GM12874 (cell line): ENCODE measurements around the gene MED15.

Experiments used
- TF ChIP-seq, protein P1 (sequence below): IDR thresholded peaks from 2 replicates; pipeline ENCODE4 v1.5.1; 2011; ENCODE audit warnings: low read depth, mild to moderate bottlenecking, control low read depth, low read length, moderate library complexity; ENCODE audit not compliant: insufficient read depth

The MED15 gene

DNA sequence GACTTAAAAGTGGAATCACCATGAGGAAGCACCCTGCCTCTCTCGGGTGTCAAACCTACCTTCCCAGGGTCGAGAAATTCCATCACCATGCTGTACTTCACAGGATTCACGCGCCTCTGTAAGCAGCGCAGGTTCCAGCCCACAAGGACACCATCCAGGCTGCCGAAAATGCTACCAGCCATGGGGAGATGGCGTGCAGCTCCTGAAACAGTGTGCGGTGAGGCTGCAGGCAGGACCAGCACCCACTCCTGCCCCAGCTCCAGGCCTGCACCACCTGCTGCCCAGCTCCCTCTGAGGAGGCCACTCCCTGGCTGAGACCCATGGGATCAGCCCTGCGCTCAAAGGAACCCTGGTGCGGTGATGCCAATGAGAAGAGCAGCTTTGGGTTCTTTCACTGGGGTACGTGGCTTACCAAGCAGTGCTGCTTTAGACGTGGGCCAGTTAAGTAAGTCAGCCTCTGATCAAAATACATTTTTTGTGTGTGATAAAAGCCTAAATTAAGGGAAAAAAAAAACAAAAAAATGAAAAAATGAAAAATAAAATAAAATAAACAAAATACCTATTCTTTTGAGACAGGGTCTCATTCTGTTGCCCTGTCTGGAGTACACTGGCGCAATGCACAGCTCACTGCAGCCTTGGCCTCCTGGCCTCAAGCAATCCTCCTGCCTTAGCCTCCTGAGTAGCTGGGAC, 115.4 kb downstream of the MED15 start:
- TF ChIP-seq, protein P1, sequence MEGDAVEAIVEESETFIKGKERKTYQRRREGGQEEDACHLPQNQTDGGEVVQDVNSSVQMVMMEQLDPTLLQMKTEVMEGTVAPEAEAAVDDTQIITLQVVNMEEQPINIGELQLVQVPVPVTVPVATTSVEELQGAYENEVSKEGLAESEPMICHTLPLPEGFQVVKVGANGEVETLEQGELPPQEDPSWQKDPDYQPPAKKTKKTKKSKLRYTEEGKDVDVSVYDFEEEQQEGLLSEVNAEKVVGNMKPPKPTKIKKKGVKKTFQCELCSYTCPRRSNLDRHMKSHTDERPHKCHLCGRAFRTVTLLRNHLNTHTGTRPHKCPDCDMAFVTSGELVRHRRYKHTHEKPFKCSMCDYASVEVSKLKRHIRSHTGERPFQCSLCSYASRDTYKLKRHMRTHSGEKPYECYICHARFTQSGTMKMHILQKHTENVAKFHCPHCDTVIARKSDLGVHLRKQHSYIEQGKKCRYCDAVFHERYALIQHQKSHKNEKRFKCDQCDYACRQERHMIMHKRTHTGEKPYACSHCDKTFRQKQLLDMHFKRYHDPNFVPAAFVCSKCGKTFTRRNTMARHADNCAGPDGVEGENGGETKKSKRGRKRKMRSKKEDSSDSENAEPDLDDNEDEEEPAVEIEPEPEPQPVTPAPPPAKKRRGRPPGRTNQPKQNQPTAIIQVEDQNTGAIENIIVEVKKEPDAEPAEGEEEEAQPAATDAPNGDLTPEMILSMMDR = no peak

DNA sequence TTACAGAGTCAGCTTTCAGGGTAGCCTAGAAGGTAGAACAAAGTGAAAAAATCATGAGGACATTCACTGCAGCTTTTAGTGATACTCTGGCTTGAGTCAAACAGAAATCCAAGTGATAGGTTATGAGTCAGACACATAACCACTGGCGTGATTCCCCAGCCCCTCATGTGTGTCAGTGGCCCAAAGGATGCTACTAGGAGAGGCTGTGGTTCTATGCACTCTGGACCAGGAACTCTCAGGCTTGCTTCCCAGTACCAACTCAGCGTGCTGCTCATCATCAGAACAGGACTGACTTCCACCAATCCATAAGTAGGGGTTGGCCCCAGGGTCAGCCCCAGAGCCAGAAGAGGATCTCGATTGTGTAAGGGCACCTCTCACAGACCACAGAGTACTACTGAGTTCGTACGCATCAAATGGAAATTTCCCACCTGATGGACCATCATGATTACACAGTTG, 116.8 kb downstream of the MED15 start:
- TF ChIP-seq, protein P1 = no peak

DNA sequence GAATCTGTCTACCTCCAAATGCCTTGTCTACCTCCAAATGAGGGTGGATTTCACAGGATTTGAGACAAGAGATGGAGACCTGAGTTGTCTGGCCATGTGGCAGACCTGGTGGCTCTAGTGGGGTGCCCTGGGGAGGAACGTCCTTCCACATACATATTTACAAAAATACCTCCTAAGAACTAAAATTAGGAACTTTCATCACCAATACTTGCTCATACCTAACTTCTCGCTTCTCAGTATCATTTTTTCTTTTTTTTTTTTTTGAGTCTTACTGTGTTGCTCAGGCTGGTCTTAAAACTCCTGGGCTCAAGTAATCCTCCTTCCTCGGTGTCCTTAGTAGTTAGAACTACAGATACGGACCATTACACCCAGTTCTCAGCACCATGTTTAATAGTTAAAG, 117.9 kb downstream of the MED15 start:
- TF ChIP-seq, protein P1 = no peak

DNA sequence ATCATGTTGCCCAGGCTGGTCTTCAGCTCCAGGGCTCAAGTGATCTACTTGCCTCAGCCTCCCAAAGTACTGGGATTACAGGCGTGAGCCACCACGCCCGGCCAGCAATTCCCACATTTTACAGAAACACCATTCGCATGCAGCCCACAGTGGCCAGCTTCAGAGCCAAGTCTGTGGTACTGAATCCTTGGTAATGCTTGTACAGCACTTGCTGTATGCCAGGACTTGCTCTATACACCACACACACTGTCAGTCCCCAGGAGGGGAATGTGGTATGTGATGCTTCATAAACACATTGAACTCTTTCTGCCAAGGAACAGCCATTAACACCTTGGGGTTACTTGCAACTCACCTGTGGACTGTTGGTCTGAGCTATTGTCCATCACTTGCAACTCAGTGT, 119.4 kb downstream of the MED15 start:
- TF ChIP-seq, protein P1 = no peak

DNA sequence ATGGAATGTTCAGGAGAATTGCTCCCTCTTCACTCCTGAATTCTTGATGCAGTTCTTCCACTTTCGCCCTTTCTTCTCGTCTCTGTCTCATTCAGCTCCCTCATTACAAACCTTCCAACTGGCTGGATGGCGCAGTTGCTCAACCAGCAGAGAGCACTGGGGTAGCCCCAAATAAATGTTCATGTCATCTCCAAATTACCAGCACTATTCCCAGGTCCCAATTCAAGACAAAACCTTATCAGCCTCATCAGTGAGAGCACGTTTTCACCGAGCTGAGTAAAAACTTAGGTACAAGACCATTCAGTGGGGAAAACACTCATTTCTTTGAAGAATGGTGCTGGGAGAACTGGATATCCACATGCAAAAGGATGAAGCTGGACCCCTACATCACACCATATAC, 120.0 kb downstream of the MED15 start:
- TF ChIP-seq, protein P1 = no peak

DNA sequence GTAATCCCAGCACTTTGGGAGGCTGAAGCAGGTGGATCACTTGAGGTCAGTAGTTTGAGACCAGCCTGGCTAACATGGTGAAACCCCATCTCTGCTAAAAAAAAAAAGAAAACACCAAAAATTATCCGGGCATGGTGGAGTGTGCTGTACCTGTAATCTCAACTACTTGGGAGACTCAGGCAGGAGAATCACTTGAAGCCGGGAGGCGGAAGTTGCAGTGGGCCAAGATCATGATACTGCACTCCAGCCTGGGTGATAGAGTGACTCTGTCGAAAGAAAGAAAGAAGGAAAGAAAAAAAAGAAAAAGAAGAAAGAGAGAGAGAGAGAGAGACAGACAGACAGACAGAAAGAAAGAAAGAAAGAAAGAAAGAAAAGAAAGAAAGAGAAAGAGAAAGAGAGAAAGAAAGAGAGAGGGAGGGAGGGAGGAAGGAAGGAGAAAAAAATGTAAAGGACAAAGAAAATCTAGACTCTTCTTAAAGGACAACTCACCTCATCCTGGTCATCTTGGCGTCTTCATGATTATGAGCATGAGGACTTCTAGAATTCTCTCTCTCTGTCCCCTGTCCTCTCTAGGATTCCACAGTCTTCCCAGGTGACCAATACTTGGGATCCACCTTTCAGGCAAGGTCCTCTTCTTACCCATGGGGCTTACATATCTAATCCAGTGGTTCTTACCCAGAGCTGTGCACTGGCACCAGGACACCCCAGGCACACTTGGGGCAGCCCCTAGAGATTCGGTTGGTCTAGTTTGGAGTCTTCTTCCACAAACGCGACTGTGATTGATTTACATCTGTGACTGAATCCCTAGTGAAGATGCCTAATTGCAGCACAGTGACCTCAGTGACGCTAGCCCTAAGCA, 120.9 kb downstream of the MED15 start:
- TF ChIP-seq, protein P1 = no peak

DNA sequence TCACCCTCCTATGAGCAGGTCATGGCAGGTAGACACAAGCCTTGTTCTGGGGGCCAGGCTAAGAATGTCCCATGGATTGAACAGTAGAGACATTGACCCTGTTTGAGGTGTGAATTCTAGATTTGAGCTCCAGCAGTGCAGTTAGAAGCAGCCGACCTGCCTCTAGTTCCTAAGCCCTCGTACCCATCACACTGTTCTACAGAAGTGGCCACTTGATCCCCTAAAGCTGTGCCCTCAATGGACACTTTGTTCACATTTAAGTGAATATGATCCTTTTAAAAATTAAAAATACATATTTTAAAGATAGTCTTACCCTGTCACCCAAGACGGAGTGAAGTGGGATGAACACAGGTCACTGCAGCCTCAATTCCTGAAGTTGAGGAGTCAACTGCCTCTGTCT, 122.0 kb downstream of the MED15 start:
- TF ChIP-seq, protein P1 = no peak
